ENCODE results near the gene WDFY4. TPM values are rescaled to one million over a fixed set of nuclear protein-coding genes. Genes with fewer than 3 reads are reported as not detected.

Gene WDFY4
- total and polyA plus RNA-seq, 2 experiments from 2014 or later, result not detected

DNA sequence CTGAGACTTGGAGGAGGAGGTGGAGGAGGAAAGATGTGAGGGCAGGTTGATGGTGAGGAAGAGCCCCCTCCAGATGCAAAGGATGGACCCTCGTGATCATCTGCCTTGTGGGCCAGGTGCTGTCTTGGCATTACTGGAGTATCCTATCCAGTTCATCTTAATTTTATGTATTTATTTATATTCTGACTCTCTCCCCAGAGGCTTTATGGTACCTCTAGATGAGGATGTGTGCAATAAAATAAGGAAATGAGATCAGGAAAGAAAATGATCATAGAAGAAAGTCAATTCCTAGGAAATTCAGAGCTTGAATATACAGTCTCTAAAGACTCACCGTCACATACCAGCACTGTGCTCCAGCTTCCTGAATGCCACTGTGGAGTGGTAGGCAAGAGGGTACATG lies 160.8 kb downstream of the WDFY4 start:
- Histone ChIP-seq H3K9ac (no peak overlapping the region), H4K20me1 (ENCODE audit: insufficient read depth) (no peaks in the 10 kb centered on the region), H3K36me3 (ENCODE audit: low read depth) (no peaks in the 10 kb centered on the region), H3K27ac (no peak overlapping the region), H3K27me3 (replicated peaks; ENCODE audit: insufficient read depth) (peaks cover 33% of the 10 kb centered on the region), H3K4me1 (ENCODE audit: insufficient read depth) (no peaks in the 10 kb centered on the region), H3K4me3 (no peak overlapping the region), H3K4me2 (ENCODE audit: unreplicated experiment) (no peak overlapping the region), H3K9me2 (ENCODE audit: insufficient read depth) (no peaks in the 10 kb centered on the region), H3F3A (ENCODE audit: insufficient read depth) (no peaks in the 10 kb centered on the region), H3K79me2 (ENCODE audit: insufficient read depth) (no peaks in the 10 kb centered on the region), H2AFZ (no peak overlapping the region), H3K9me3 (ENCODE audit: low read depth) (no peaks in the 10 kb centered on the region)
- no peak for DNase-seq
- TF ChIP-seq EZH2phosphoT487 (IDR thresholded peaks at IDR 0.05; ENCODE audit: insufficient read depth, low read depth), result no peak
- no peak for TF ChIP-seq EZH2 (IDR thresholded peaks at IDR 0.05; ENCODE audit: insufficient read depth, poor library complexity, severe bottlenecking)
- in situ Hi-C loops (cut with MboI), result no loop called here
- WGBS, 2 experiments (ENCODE audit: low coverage in 1 of 2, low lambda C conversion rate in 2 of 2, missing lambda C conversion rate in 2 of 2), result 45 to 62% methylated on average over 2 of the region's 2 CpGs

DNA sequence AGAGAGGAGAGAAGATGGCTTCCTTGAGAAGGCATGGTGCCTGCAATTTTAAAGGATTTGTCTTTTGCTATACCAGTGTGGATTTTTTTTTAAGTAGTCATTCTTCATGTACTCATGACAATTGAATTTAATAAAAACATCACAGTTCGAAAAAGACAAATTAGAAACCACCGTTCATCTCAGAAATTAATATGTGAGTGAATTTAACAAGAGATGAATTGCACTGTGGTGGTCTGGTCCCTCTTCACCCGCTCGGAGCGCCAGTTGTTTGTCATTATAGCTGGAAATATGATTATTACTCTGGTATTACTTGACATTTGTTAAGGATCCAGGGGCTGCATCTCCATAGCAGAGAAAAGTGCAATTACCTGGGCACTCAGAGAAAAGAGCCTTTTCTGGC lies 163.0 kb downstream of the WDFY4 start:
- no peaks in the 10 kb centered on the region for H3K9me2 ChIP-seq (ENCODE audit: insufficient read depth)
- H3K27ac ChIP-seq, result no peak overlapping the region
- H3K4me3 ChIP-seq, result no peak overlapping the region
- H3K4me2 ChIP-seq (ENCODE audit: unreplicated experiment), result no peak overlapping the region
- H3K9ac ChIP-seq, result no peak overlapping the region
- no peak for DNase-seq
- no peaks in the 10 kb centered on the region for H3K4me1 ChIP-seq (ENCODE audit: insufficient read depth)
- TF ChIP-seq EZH2 (IDR thresholded peaks at IDR 0.05; ENCODE audit: insufficient read depth, poor library complexity, severe bottlenecking), result no peak
- TF ChIP-seq EZH2phosphoT487 (IDR thresholded peaks at IDR 0.05; ENCODE audit: insufficient read depth, low read depth), result no peak
- no peaks in the 10 kb centered on the region for H3K79me2 ChIP-seq (ENCODE audit: insufficient read depth)
- H2AFZ ChIP-seq, result no peak overlapping the region
- H3K36me3 ChIP-seq (ENCODE audit: low read depth), result no peaks in the 10 kb centered on the region
- no peaks in the 10 kb centered on the region for H3F3A ChIP-seq (ENCODE audit: insufficient read depth)
- WGBS, 2 experiments (ENCODE audit: low coverage in 1 of 2, low lambda C conversion rate in 2 of 2, missing lambda C conversion rate in 2 of 2), result 52 to 68% methylated on average over 5 of the region's 5 CpGs
- H3K9me3 ChIP-seq (ENCODE audit: low read depth), result no peaks in the 10 kb centered on the region
- H3K27me3 ChIP-seq (replicated peaks; ENCODE audit: insufficient read depth), result peaks cover 24% of the 10 kb centered on the region
- H4K20me1 ChIP-seq (ENCODE audit: insufficient read depth), result no peaks in the 10 kb centered on the region
- in situ Hi-C loops (cut with MboI), result no loop called here

DNA sequence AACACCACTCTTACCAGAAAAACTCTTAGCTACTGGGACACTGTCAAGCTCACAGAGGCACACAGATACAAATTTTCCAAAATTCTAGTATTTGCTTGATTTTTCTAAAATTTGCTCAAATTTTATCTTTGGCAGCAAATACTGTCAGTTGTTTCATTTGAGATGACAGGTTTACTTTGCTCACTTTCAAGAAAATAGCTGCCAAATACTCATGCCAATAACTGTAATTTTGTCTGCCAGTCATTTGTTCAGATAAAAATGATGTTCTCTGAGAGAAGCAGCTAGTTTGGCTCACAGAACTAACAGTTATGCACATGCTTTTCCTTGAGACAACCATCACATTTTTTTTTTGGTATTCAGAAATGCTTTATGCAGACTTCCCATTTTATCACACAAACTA lies 172.2 kb downstream of the WDFY4 start:
- no peak for DNase-seq
- in situ Hi-C loops (cut with MboI), result no loop called here

DNA sequence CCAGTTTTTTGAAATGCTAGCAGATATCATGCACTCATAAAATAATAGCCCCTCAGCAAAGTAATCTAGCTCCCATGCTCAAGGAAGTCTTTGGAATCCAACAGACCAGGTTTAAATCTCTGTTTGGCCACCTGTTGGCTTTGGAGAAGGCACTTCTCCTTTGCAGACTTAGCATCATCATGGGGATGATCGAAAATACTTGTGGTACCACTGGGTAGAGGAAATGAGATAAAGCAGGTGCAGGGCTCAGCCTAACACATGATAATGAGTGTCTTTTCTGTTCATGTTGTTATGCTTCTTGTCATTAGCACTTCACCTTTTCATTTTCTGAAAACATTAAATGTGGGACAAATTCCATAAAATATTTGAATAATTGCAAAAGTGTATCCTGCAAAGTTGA lies 187.6 kb downstream of the WDFY4 start:
- H4K20me1 ChIP-seq (ENCODE audit: insufficient read depth), result no peaks in the 10 kb centered on the region
- no peak overlapping the region for H3K4me2 ChIP-seq (ENCODE audit: unreplicated experiment)
- no peak overlapping the region for H3K4me3 ChIP-seq
- no peaks in the 10 kb centered on the region for H3K36me3 ChIP-seq (ENCODE audit: low read depth)
- DNase-seq, result no peak
- no peak overlapping the region for H2AFZ ChIP-seq
- no peaks in the 10 kb centered on the region for H3F3A ChIP-seq (ENCODE audit: insufficient read depth)
- TF ChIP-seq EZH2phosphoT487 (IDR thresholded peaks at IDR 0.05; ENCODE audit: insufficient read depth, low read depth), result no peak
- no peak for TF ChIP-seq EZH2 (IDR thresholded peaks at IDR 0.05; ENCODE audit: insufficient read depth, poor library complexity, severe bottlenecking)
- no peaks in the 10 kb centered on the region for H3K9me2 ChIP-seq (ENCODE audit: insufficient read depth)
- no peak overlapping the region for H3K27ac ChIP-seq
- no peak overlapping the region for H3K9ac ChIP-seq
- H3K9me3 ChIP-seq (ENCODE audit: low read depth), result no peaks in the 10 kb centered on the region
- H3K4me1 ChIP-seq (ENCODE audit: insufficient read depth), result no peaks in the 10 kb centered on the region
- H3K27me3 ChIP-seq (replicated peaks; ENCODE audit: insufficient read depth), result peaks cover 22% of the 10 kb centered on the region
- H3K79me2 ChIP-seq (ENCODE audit: insufficient read depth), result no peaks in the 10 kb centered on the region
- 21 to 53% methylated on average over 1 of the region's 1 CpG for WGBS, 2 experiments (ENCODE audit: low coverage in 1 of 2, low lambda C conversion rate in 2 of 2, missing lambda C conversion rate in 2 of 2)
- in situ Hi-C loops (cut with MboI), result no loop called here

More for the DNA sequence above, 172.2 kb downstream of the WDFY4 start:
- no peak overlapping the region for H3K9ac ChIP-seq
- H3K9me2 ChIP-seq (ENCODE audit: insufficient read depth), result no peaks in the 10 kb centered on the region
- no peak overlapping the region for H3K4me2 ChIP-seq (ENCODE audit: unreplicated experiment)
- H3K4me1 ChIP-seq (ENCODE audit: insufficient read depth), result no peaks in the 10 kb centered on the region
- H3K27me3 ChIP-seq (replicated peaks; ENCODE audit: insufficient read depth), result peaks cover 41% of the 10 kb centered on the region
- TF ChIP-seq EZH2 (IDR thresholded peaks at IDR 0.05; ENCODE audit: insufficient read depth, poor library complexity, severe bottlenecking), result no peak
- H3K36me3 ChIP-seq (ENCODE audit: low read depth), result no peaks in the 10 kb centered on the region
- no peaks in the 10 kb centered on the region for H3K9me3 ChIP-seq (ENCODE audit: low read depth)
- no peaks in the 10 kb centered on the region for H4K20me1 ChIP-seq (ENCODE audit: insufficient read depth)
- no peak overlapping the region for H3K4me3 ChIP-seq
- no peak overlapping the region for H3K27ac ChIP-seq
- no peaks in the 10 kb centered on the region for H3K79me2 ChIP-seq (ENCODE audit: insufficient read depth)
- H2AFZ ChIP-seq, result no peak overlapping the region
- no peaks in the 10 kb centered on the region for H3F3A ChIP-seq (ENCODE audit: insufficient read depth)

DNA sequence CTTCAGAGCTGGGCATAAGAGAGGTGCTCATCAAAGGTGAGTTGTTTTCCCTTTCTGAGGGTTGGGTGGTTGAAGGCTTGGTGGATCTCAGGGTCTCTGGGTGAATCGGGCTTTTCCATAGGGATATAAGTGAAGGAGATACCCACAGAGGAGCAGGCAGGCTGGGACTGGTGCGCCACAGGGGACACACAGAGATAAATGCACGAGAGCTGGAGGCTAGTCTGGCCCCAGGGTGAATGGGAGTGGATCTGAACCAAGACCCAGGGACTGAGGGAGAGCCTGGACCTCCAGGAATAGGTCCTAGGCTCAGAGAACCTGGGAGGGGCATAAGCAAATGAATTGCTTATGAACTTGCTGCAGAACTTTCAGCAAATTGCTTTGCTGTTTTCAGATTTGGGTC lies 193.4 kb downstream of the WDFY4 start:
- H3K4me2 ChIP-seq (ENCODE audit: unreplicated experiment), result no peak overlapping the region
- in situ Hi-C loops (cut with MboI), result no loop called here
- TF ChIP-seq EZH2 (IDR thresholded peaks at IDR 0.05; ENCODE audit: insufficient read depth, poor library complexity, severe bottlenecking) (no peak), EZH2phosphoT487 (IDR thresholded peaks at IDR 0.05; ENCODE audit: insufficient read depth, low read depth) (no peak)
- no peak for DNase-seq
- H3K27me3 ChIP-seq (replicated peaks; ENCODE audit: insufficient read depth), result peaks cover 18% of the 10 kb centered on the region
- no peaks in the 10 kb centered on the region for H3K36me3 ChIP-seq (ENCODE audit: low read depth)
- WGBS, 2 experiments (ENCODE audit: low coverage in 1 of 2, low lambda C conversion rate in 2 of 2, missing lambda C conversion rate in 2 of 2), result 42% methylated on average over 3 of the region's 3 CpGs
- H2AFZ ChIP-seq, result no peak overlapping the region
- H3K4me3 ChIP-seq, result no peak overlapping the region
- H3K9me2 ChIP-seq (ENCODE audit: insufficient read depth), result no peaks in the 10 kb centered on the region
- H3K4me1 ChIP-seq (ENCODE audit: insufficient read depth), result no peaks in the 10 kb centered on the region
- no peaks in the 10 kb centered on the region for H3K9me3 ChIP-seq (ENCODE audit: low read depth)
- no peak overlapping the region for H3K27ac ChIP-seq
- no peak overlapping the region for H3K9ac ChIP-seq
- H3K79me2 ChIP-seq (ENCODE audit: insufficient read depth), result no peaks in the 10 kb centered on the region
- H4K20me1 ChIP-seq (ENCODE audit: insufficient read depth), result no peaks in the 10 kb centered on the region
- H3F3A ChIP-seq (ENCODE audit: insufficient read depth), result no peaks in the 10 kb centered on the region
